OCI-LY1 (cell line): ENCODE data around the gene GAL3ST2.

ENCODE experiments used
- H2AFZ ChIP-seq: fragments of 200-600 bp; sonication (generic), shearing (Covaris generic); 2 replicates; pipeline ENCODE4 v1.6.0; 2014; ENCODE audit warnings: antibody characterized with exemption, mild to moderate bottlenecking, low read length
- H3F3A ChIP-seq: fragments of 200-600 bp; sonication (generic), shearing (Covaris generic); 2 replicates; pipeline ENCODE4 v1.6.0; 2014; ENCODE audit warnings: mild to moderate bottlenecking, antibody characterized with exemption, low read length, moderate library complexity; ENCODE audit not compliant: insufficient read depth
- H3K27ac ChIP-seq: fragments of 200-600 bp; sonication (generic); 2 replicates; pipeline ENCODE4 v1.5.1; 2014; ENCODE audit warnings: low read length, mixed run types, mild to moderate bottlenecking, low read depth; ENCODE audit not compliant: poor library complexity, severe bottlenecking
- H3K27me3 ChIP-seq: fragments of 200-600 bp; sonication (generic); 2 replicates; pipeline ENCODE4 v1.6.0; 2014; ENCODE audit warnings: antibody characterized with exemption, mild to moderate bottlenecking, low read length, moderate library complexity; ENCODE audit not compliant: insufficient read depth
- H3K36me3 ChIP-seq: fragments of 200-600 bp; sonication (generic); 2 replicates; pipeline ENCODE4 v1.6.1; 2014; ENCODE audit warnings: mild to moderate bottlenecking, antibody characterized with exemption, low read length, moderate library complexity, mixed read lengths; ENCODE audit not compliant: insufficient read depth
- H3K4me1 ChIP-seq: fragments of 200-600 bp; sonication (generic); 2 replicates; pipeline ENCODE4 v1.5.1; 2014; ENCODE audit warnings: mild to moderate bottlenecking, low read length, moderate library complexity; ENCODE audit not compliant: insufficient read depth, severe bottlenecking
- H3K4me2 ChIP-seq: fragments of 200-600 bp; sonication (generic), shearing (Covaris generic); 2 replicates; pipeline ENCODE4 v1.6.1; 2014; ENCODE audit warnings: low read length
- H3K4me3 ChIP-seq: fragments of 200-600 bp; sonication (generic); 2 replicates; pipeline ENCODE4 v1.5.1; 2014; ENCODE audit warnings: low read length, low read depth, mild to moderate bottlenecking, mixed read lengths; ENCODE audit not compliant: poor library complexity, severe bottlenecking
- H3K79me2 ChIP-seq: fragments of 200-600 bp; shearing (Covaris generic); 2 replicates; pipeline ENCODE4 v1.6.1; 2016; ENCODE audit warnings: mixed run types, low read length, mixed read lengths; ENCODE audit not compliant: insufficient read depth
- H3K9ac ChIP-seq: fragments of 200-600 bp; sonication (generic), shearing (Covaris generic); 2 replicates; pipeline ENCODE4 v1.6.1; 2014; ENCODE audit warnings: mild to moderate bottlenecking, low read length, mixed read lengths
- H3K9me2 ChIP-seq: fragments of 200-600 bp; sonication (generic), shearing (Covaris generic); 2 replicates; pipeline ENCODE4 v1.6.1; 2014; ENCODE audit warnings: low read depth, mild to moderate bottlenecking, low read length, mixed read lengths
- H3K9me3 ChIP-seq: fragments of 200-600 bp; shearing (Covaris generic); 2 replicates; pipeline ENCODE4 v1.6.1; 2014; ENCODE audit warnings: low read length, mixed read lengths
- H4K20me1 ChIP-seq: fragments of 200-600 bp; sonication (generic), shearing (Covaris generic); 2 replicates; pipeline ENCODE4 v1.6.0; 2016; ENCODE audit warnings: mild to moderate bottlenecking, low read length; ENCODE audit not compliant: insufficient read depth
- CTCF ChIP-seq: fragments of 200-600 bp; sonication (generic), shearing (Covaris generic); IDR thresholded peaks from 2 replicates; pipeline ENCODE4 v1.5.1; 2017; ENCODE audit warnings: mild to moderate bottlenecking, antibody characterized with exemption, low read length, moderate library complexity, mixed read lengths
- EZH2 ChIP-seq: fragments of 200-600 bp; sonication (generic), shearing (Covaris generic); IDR thresholded peaks from 2 replicates; pipeline ENCODE4 v1.8.0; 2017; ENCODE audit warnings: borderline replicate concordance, mixed run types, mild to moderate bottlenecking, antibody characterized with exemption, low read length, moderate library complexity, mixed read lengths

GAL3ST2 gene

GRCh38 chr2:241852116-241852980 is 75.7 kb downstream of the GAL3ST2 start:
- no peak overlapping the region for H3K4me3 ChIP-seq
- no peak overlapping the region for H3K4me2 ChIP-seq
- H4K20me1 ChIP-seq, result no peaks in the 10 kb centered on the region
- H2AFZ ChIP-seq, result no peak overlapping the region
- no peak overlapping the region for H3K9ac ChIP-seq
- H3K79me2 ChIP-seq, result no peaks in the 10 kb centered on the region
- H3K27me3 ChIP-seq, result 0 out of 2 replicates have a peak, but pooled peaks cover 5% of the 10 kb centered on the region
- no peak overlapping the region for H3K27ac ChIP-seq
- TF ChIP-seq CTCF (no peak), EZH2 (no peak)
- H3F3A ChIP-seq, result no peaks in the 10 kb centered on the region
- no peaks in the 10 kb centered on the region for H3K9me2 ChIP-seq
- no peaks in the 10 kb centered on the region for H3K36me3 ChIP-seq
- H3K4me1 ChIP-seq, result no peaks in the 10 kb centered on the region
- H3K9me3 ChIP-seq, result no peaks in the 10 kb centered on the region

GRCh38 chr2:241852981-241853631 is 76.5 kb downstream of the GAL3ST2 start:
- Histone ChIP-seq H3K4me2 (no peak overlapping the region), H4K20me1 (no peaks in the 10 kb centered on the region), H3K4me1 (no peaks in the 10 kb centered on the region), H2AFZ (no peak overlapping the region), H3K9ac (no peak overlapping the region), H3K27ac (no peak overlapping the region), H3K79me2 (no peaks in the 10 kb centered on the region), H3K4me3 (no peak overlapping the region), H3K9me3 (no peaks in the 10 kb centered on the region), H3K27me3 (0 out of 2 replicates have a peak, but pooled peaks cover 5% of the 10 kb centered on the region), H3K9me2 (no peaks in the 10 kb centered on the region), H3F3A (no peaks in the 10 kb centered on the region), H3K36me3 (no peaks in the 10 kb centered on the region)
- TF ChIP-seq EZH2 (no peak), CTCF (no peak)
